Measurements from ENCODE around the gene TNS3.

- TF ChIP-seq CTCF (conservative IDR thresholded peaks at IDR 0.05) (no peak), EZH2 (IDR thresholded peaks at IDR 0.05; ENCODE audit: low read depth) (no peak)
These were observed 41.9 kb downstream of the TNS3 start for GRCh38 chr7:47540053-47540386.
